Forelimb muscle (tissue), 1 donor: ENCODE measurements around the gene SERTAD2. TPM values are rescaled to one million over a fixed set of nuclear protein-coding genes. Genes with fewer than 3 reads are reported as not detected.

Experiments
- DNase-seq: peaks from one replicate; pipeline ENCODE4 v3.0.0-alpha.2; 2013; ENCODE audit warnings: low read depth
- polyA plus RNA-seq: library from polyadenylated mRNA; unstranded; fragments of 120-200 nt; gene quantifications from one replicate; pipeline ENCODE4 v1.2.1, GENCODE V29; 2013; ENCODE audit not compliant: insufficient read length

Gene SERTAD2
- polyA plus RNA-seq, 1 donor: 26.9 TPM

DNA sequence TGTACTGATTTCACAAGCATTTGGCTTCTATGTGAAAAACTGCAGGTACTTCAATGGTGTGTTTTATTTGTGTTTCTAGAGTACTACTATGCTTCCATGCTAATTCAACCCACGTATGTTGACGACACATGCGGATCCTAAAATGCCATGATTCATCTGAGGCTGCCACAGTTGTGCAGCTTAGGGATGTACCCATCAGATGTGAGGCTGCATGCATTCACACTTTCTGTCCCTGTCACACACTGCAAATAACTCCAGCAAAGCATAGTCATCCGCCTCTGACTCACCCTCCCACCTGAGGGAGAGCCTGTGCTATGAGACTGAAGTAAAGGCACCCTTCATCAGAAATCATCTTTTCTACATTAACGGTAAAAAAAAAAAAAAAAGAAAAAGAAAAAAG lies 22.1 kb upstream of the SERTAD2 start:
- no peak for DNase-seq

DNA sequence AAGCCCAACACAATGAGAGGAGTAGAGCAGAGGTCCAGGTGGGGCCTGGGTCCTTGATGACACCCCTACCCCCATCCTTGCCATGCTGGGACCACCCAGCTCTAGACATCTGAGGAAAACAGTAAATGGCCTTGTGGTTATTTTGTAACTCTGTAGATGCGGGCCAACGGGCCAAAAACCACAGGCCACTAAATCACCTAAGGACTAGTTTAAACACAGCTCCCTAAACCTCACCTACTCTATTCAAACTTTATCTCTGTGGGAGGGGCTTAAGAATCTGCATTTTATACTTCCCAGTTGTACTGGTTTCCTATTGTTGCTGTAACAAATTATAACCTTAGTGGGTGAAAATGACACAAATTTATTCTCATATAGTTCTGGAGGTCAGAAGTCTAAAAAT lies 19.0 kb upstream of the SERTAD2 start:
- no peak for DNase-seq

DNA sequence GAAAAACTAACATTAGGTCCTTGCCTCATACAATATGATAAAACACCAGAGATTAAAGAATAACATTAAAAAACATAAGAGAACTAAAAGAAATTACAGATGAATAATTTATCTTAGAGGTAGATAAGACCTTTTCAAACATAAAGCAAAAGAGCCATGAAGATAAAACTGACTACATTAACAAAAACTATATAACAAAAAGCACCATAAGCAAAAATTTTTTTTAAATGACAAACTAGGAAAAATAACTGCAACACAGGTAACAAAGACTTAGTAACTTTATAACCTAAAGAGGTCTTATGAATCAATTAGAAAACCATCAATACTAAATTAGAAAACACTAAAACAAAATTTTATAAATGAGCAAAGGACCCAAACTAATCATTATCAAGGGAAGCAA lies 16.3 kb upstream of the SERTAD2 start:
- no peak for DNase-seq

DNA sequence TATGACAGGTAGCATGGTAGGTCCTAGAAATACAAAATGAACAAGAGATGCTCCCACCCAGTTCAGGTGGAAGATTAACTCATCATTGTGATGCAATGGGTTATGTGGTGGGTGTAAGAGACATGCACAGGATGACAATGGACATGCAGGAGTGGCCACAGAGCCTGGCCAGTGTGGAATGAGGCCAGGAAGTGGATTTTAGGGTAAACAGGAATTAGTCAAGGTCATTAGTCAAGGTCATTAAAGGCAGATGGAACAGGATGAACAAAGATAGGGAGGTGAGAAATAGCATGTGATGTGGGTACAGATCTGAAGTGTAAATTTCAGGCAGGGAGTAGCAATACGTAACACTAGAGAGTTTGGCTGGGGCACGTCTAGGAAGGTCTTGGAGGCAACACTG lies 15.6 kb upstream of the SERTAD2 start:
- no peak for DNase-seq

DNA sequence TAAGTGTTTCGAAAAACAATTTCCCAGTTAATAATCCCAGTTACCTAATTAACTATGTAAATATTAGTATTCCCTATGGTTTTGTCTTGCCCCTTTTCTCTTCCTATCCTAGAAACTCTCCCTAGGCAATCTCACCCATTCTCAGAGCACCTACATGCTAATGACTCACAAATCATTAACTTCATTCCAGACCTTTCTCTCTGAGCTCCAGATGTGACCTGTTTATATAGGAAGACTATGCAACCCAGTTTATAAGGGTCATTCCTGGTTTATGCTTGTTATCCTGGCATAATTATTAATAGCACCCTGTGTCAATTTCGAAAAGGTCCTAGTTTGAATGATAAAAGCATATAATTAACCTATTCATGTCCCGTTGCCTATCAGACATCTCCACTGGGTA lies 14.8 kb upstream of the SERTAD2 start:
- no peak for DNase-seq

DNA sequence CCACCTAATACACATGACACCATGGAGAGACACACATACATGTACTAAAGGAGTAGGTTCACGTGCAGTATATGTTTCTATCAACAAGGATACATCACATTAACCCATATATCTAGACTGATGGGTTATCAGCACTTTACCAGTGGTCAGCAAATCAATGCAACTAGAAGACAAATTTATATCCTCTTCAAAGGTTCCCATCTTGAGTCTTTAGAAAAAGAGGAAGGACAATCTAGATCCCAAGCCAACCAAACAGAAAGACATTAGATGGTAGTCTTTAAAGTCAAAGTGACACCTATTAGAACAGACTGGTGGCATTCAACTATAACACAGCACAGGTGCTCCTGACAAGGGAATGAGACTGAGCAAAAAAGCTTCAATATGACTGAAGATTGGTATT lies 13.8 kb upstream of the SERTAD2 start:
- DNase-seq: no peak

DNA sequence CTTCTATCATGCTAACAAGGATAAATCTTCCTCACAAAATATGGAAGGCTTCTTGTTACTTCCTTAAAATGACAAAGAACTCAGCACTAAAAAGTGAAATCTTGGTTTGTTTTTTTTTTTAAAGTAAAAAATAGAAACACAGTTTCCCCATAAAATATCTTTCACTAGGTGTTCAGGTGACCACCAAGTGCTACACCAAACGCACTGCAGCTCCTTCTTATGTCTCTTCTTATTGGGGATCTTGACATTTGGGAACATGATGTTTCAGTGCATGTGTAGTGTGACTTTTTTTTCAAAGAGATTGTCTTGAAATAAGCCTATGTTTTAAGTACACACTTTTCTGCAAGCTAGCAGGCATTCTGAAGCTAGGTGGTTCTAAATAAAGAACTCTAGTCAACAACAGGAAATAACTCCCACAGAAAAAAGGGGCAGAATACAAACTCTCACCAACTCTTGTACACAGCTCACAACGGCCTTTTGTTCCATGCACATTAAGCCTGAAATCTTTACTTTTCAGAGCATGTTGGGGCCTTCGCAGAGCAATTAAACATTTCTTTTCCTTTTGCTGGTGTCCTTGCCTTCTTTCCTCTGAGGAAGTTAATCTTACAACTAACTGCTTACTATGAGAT lies 13.2 kb upstream of the SERTAD2 start:
- DNase-seq: no peak

DNA sequence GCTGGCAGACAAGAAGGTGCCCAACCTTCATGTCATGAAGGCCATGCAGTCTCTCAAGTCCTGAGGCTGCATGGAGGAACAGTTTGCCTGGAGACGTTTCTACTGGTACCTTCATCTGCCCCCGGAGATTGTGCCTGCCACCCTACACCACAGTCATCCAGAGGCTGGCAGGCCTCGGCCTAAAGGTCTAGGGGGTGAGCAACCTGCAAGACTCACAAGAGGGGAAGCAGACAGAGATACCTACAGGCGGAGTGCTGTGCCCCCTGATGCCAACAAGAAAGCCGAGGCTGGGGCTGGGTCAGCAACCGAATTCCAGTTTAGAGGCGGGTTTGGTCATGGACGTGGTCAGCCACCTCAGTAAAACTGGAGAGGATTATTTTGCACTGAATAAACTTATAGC lies 12.0 kb upstream of the SERTAD2 start:
- no peak for DNase-seq

DNA sequence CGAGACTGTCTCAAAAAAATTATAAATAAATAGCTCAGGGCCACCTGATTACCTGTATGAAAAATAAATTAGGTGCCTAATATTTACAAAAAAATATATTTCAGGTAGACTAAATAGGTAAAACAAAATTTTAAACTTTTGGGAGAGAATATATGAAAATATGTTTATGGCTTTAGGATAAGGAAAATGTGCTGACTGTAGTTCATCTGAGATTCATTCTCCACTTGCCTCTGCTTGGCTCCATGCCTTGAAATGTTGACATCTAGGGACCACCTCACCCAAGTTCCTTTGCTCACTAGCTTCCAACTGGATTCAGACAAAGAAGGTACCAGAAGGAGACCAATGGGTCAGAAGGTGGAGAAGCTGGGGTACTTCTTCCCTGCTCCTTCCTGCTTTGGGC lies 9.7 kb upstream of the SERTAD2 start:
- no peak for DNase-seq

DNA sequence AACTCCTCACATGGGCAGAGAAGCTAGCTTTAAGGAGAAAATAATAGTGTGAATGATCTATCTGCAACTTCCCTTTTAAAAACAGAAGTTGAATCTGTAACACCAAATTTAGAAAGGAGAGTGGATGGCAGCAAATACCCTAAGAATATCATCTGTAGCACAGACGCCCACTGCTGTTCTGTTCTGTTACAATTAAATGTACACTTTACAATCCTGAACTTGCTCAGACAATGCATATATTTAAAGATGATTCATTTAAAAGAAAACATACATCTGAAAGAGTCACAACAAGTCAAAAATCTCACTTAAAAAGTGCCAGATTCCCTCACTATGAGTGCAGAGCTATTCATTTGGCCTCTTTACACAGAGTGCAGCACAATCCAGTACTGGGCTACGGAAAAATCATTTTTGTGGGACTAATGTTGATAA lies 8.0 kb upstream of the SERTAD2 start:
- no peak for DNase-seq

DNA sequence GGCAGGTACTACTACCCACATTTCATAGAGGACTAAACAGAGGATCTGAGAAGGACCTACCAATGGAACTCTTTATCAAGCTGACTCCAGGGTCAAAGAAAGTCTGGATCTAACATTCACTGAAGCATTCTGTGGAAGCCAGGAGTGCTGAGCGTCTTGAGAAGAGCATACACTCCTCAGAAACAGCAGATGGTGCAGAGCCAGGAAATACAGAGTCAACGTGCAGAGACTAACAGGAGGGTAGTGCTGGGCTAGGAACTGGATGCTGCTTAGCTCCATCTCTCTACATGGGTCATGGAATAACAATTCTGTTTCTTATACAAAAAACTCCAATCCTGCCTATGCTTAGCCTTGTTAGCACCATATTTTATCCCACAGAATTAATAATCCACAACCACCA lies 5.5 kb upstream of the SERTAD2 start:
- DNase-seq: no peak

DNA sequence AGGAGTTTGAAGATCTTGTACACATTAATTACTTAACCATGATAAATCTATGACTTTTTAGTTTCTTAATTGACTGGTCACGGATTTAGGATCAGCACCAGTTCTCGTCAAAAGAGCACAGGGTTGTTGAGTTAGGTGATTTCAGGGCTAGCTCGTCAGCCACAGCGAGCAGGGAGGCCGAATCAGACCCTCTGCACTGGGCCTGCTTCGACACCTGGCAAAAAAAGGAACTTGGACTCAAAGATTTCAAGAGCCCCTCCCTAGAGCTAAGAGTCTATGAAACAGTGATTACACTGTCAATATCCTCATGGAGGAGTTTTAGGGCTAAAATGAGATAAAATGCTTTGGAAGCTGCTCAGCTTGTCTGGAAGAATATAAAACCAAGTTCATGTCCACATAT lies 4.6 kb upstream of the SERTAD2 start:
- DNase-seq: no peak

DNA sequence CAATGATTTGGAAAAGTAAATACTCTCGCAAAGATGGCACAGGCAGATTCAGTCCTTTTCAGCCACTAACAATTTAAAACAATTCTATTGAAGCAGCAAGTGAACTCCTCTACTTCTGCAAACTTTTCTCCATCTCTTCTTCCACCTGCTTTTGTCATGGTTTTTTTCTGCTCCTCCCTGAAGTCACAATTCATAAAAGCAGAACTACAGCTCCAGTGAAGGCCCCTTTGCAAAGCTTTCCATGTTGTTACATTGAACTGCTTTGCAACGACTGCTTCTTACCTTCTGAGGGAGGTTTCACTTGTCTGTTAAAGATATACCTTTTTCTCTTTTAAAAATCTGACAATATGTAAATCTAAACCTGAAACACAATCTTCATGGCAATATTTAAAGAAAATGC lies 3.7 kb upstream of the SERTAD2 start:
- DNase-seq: no peak

DNA sequence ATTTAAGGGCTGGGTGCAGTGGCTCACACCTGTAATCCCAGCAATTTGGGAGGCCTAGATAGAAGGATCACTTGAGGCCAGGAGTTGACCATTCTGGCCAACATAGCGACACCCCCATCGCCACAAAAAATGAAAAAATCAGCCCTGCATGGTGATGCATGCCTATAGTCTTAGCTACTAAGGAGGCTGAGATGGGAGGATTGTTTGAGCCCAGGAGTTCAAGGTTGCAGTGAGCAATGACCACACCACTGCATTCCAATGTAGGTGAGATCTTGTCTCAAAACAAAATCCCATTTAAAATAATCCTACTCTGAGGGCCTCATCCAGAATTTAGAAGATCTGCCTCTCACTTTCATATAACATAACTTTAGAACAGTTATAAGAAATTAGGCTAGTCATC lies 2.7 kb upstream of the SERTAD2 start:
- DNase-seq: no peak

DNA sequence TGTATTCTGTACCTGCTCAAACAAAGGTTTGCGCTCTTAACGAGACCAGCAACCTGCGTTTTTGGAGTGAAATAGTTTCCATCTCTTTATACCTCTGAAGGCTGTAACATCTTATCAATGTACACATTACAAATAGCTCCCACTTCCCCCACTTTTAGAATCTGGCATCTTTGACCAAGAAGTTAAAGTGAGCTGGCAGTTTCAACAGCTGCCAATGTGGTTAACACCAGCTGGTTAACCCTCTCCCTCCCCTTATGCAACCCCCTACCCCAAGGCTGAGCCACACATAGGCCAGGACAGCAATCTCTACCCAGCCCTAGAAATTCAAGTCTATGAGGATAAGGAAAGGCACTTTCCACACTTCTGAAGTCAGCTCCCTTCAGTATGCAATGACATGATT lies 2.2 kb upstream of the SERTAD2 start:
- no peak for DNase-seq

DNA sequence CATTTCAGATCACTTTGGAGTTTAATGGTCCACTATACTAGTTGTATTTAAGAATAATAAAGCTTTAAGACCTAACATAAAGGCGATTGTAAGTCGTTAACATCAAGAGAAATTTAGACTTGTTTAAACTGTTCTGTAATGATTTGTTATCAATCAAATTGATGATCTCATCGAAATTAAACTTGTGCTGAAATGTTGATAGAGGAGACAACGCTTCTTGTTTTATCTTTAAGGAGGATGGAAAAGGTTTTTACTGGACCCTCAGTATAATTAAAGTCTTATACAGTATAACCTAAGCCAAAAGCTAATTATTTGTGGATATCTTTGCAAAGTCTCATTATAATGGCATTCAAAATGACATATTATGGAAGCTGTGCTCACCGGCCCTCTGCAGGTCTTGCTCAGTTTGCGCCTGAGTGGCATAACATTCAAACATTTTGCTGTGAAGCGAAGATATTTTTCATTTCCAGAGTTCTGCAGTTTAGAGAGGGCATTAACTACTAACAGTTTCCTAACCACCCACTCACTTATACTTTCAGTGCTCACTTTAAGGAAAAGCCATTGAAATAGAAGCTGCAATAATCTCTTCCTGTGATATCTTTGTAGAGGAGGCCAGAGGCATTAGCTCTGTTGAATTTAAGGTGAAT lies 1.4 kb upstream of the SERTAD2 start:
- no peak for DNase-seq

DNA sequence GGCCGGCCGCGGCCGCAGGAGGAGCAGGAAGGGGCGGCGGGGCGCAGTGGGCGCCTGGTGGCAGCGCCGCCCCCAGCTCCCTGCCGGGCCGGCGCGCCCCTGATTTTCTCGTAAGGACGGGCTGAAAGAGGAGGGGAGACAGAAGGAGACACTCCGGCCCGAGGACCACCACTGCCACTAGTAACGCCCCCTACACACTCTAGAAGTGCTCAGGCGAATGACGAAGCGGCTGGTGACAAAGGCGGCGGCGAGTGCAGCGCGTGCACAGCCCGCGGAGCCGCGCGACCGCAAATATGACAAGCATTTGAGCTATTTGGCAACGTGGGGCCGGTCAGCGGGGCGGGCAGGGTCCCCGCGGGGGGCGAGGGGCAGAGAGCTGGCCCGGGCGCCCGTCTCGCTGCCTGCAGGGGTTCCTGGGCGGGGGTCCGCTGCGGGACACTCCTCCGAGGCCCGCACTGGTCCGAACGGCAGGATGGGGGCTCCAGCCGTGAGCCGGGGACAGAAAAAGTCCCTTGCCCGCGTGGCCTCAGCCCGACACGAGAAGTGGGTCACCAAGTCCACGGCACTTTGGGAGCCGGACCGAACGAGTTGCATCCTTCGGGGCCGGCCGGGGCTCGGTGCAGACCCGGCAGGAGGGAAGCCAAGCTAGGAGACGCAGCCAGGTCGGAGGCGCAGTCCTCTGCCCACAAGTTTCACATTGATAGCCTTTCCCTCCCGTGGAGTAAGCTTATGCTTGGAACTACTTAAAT lies 524 bp upstream of the SERTAD2 start:
- no peak for DNase-seq

DNA sequence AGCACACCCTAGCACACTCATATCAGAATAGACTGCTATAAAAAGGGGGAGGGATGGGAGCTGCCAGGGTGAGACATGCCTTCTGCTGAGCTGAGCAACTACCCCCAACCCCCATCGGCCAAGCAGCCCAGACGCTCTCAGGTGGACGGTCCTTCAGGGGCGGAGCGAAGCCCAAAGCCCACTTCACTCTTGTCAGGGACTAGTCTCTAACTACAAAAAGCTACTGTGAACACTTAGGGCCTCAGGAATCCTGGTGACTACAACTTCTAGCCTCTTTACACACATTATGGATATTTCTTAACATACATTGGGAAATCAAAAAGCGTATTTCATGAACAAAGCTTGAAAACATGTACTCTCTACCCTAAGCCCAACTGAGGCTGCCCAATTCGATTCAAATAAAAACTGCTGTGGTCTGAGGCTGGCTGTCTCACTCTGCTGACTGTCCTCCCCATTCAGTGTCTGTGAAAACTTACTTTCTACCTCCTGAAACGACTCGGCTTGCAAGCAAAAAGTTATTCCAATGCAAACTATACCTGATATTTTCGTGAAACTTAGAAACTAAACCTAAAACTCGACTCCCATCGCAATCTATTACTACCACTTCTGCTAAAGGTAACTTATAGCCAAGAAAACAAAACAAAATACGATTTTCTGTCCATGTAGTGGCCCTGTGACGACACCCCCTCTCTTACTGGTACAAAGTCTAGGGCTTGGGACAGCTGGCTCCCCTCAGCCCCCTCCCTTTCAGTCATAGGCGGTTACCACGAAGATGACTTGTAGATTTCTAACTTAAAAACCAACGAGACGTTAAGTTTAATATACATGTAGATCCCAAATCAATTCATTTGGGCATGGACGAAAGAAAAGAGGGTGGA lies 1.2 kb downstream of the SERTAD2 start:
- DNase-seq: no peak

DNA sequence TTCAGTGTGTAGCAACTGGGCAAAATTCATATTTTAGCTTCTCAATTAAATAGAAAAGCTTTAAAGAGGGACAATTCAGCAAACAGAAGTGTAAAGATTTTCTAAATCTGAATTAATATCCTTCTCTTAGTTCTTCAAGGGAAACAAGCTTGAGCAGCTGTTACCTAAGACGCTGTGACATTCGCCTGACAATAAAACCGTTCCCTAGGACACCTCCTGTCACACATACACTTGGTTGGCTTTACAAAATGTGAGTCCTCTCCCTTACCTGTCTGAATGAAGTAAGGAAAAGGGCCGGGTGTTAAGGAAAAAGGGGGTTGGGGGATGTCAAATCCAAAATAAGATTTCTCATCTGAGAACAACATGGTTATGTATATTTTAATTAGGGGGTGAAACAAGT lies 2.1 kb downstream of the SERTAD2 start:
- no peak for DNase-seq

DNA sequence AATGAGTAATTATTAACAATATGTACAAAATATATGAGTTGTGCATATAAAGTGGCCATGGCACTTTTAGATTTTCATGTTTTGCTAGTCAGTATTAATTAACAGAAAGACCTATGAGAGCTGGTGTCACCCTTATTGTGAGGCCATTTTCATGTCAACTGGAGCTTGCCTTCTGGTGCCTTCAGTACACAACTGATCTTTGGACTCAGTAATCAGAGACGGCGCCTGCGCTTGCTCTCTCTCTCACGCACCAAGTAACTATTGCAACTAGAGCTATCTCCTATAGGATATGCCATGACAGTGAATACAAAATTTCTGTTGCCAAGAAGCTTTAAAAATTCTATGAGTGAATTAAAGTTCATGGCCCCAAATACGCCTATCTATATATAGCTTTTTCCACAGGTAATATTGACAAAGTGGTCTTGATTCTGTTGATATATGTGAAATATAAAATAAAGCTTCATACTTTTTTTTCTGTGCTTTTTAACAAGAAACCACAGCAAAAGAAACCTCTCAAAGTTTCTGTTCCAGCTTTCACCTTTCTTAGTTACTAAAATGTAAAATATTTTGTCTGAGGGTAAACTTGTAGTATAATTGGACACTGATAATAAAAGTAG lies 2.9 kb downstream of the SERTAD2 start:
- DNase-seq: no peak

DNA sequence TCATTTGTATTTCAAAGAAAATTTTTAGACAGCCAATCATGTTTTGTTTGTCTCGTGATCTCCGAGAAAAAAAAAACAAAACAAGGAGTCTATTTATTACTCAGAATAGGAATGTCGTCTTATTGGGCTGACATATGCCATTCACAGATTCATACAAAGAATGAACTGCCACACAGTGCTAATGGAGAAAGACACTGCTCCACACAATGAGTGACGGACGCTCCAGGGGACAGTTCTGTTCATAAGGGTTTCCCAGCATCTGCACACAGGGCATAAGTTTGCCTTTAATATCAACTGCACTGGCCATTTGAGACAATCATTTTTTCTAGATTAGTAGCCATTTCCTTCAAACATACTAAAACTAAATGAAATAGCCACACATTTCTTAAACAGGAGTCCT lies 3.4 kb downstream of the SERTAD2 start:
- DNase-seq: no peak

DNA sequence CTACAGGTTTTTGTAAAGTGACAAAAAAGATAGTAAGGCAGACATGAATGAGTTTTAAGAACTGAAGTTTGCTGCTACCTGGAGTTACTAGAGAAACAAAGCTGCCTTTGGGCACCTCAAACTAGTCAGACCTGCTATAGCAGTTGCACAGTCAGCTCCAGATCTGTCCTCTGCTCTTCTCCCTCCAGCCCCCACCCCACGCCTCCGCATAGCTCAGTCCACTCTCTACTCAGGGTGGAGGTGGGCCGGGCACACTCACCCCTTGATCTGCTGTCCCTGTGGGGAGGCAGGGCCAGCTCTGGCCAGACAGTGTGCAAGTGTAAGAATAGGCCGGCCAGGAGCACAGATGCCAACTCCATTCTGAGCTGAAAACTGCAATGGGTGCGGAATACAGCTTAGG lies 4.1 kb downstream of the SERTAD2 start:
- no peak for DNase-seq
